ENCODE results near the gene THG1L.

DNA sequence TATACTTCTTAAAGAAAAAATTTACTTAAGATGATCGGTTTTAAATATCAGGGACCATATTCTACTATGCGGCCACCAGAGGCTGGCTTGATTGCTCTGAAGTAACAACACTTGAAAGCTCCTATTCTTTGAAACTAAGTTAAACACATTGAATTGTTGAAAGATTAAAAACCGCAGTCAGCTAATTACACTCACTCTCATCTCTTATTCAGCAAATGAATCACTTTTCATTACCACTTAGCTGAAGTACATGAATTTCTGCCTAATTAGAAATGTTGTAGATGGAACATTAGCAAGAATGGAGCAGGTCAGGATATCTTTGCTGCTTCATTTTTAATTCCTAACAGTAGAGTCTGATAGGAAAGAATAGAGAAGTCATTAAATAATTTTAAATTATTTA is 54.6 kb downstream of the THG1L start:
- TF ChIP-seq, protein P1, sequence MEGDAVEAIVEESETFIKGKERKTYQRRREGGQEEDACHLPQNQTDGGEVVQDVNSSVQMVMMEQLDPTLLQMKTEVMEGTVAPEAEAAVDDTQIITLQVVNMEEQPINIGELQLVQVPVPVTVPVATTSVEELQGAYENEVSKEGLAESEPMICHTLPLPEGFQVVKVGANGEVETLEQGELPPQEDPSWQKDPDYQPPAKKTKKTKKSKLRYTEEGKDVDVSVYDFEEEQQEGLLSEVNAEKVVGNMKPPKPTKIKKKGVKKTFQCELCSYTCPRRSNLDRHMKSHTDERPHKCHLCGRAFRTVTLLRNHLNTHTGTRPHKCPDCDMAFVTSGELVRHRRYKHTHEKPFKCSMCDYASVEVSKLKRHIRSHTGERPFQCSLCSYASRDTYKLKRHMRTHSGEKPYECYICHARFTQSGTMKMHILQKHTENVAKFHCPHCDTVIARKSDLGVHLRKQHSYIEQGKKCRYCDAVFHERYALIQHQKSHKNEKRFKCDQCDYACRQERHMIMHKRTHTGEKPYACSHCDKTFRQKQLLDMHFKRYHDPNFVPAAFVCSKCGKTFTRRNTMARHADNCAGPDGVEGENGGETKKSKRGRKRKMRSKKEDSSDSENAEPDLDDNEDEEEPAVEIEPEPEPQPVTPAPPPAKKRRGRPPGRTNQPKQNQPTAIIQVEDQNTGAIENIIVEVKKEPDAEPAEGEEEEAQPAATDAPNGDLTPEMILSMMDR (IDR thresholded peaks at IDR 0.05) = no peak
- TF ChIP-seq POLR2A (IDR thresholded peaks at IDR 0.05) = no peak

Data from thyroid gland (tissue), 4 donors.